ENCODE measurements around the gene GALR1.

- TF ChIP-seq, protein P1, sequence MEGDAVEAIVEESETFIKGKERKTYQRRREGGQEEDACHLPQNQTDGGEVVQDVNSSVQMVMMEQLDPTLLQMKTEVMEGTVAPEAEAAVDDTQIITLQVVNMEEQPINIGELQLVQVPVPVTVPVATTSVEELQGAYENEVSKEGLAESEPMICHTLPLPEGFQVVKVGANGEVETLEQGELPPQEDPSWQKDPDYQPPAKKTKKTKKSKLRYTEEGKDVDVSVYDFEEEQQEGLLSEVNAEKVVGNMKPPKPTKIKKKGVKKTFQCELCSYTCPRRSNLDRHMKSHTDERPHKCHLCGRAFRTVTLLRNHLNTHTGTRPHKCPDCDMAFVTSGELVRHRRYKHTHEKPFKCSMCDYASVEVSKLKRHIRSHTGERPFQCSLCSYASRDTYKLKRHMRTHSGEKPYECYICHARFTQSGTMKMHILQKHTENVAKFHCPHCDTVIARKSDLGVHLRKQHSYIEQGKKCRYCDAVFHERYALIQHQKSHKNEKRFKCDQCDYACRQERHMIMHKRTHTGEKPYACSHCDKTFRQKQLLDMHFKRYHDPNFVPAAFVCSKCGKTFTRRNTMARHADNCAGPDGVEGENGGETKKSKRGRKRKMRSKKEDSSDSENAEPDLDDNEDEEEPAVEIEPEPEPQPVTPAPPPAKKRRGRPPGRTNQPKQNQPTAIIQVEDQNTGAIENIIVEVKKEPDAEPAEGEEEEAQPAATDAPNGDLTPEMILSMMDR (IDR thresholded peaks at IDR 0.05; ENCODE audit: poor library complexity) = no peak
- TF ChIP-seq EZH2phosphoT487 (IDR thresholded peaks at IDR 0.05; ENCODE audit: low read depth, severe bottlenecking, unreplicated experiment) = no peak
- TF ChIP-seq EZH2 (IDR thresholded peaks at IDR 0.05; ENCODE audit: borderline replicate concordance) = no peak
These were observed 67.0 kb downstream of the GALR1 start for GRCh38 chr18:77316641-77317040.

Measured in hepatocyte (in vitro differentiated cells).